ENCODE measurements around the gene OR2AJ1.

OR2AJ1 gene

GRCh38 chr1:247962911-247963588 lies 38.4 kb downstream of the OR2AJ1 start:
- DNase-seq, result no peak

DNA sequence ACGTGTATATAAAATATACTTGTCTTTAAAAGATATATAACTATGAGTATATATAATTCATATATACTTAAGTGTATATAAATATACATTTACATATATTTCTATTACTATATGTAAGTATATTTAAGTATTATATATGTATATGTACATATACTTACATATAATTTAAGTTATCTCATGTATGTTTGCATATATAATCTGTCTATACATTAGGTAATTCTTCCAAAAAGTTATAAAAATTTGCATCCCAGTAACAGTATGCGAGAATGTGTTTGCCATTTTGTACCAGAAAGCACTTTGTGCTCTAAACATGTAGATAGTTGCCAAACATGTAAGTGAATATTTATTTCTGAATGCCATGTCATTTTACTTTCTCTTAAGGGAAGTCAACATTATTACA lies 40.2 kb downstream of the OR2AJ1 start, which contains the start of gene OR2AK2:
TSS of gene OR2AK2 (plus strand) at position 301 of the 400 bp plus-strand sequence. CDS start 144 bp downstream, outside the sequence.
- no peak for DNase-seq

DNA sequence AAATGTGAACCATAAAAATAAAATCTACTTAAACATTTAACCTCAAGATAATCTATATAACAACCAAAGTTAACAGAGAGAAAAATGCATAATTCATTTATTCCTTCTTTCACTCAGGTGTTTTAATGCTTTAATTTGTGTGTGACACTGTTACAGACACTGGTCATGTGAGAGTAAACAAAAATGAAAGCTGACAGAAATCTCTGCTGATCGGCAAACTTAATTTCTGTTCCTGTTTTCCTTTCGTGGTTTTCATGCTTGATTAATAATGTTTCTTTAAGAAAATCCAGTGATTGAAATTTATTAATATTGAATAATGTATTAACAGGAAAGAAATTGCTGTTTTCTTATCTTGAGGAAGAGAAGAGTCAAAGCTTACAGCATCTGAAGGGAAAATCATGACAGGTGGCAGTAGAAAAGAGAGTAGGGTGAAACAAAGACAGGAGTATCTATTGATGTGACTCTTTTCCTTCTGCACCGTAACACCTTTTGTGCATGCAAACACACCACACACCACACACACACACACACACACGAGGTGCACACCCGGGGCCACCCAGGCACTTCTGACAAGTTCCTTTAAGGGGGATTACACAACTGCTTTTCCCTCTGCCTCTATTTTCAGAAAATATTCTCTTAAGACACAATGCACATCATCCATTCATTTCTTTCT lies 42.0 kb downstream of the OR2AJ1 start:
- DNase-seq, result no peak
